GM12878 (cell line): Measurements from ENCODE around the gene HACD4. TPM values are rescaled to one million over a fixed set of nuclear protein-coding genes. Genes with fewer than 3 reads are reported as not detected.
"Not testable (repeated sequence)": the region's sequence is repeated elsewhere in the genome, so short reads cannot be mapped to it uniquely, and the experiment has no call there.

ENCODE experiments used
- ATAC-seq: fragments of 200-7000 bp; cut with Tn5 transposase; 3 replicates; pipeline ENCODE4 v1.9.1; 2020; ENCODE audit warnings: mild to moderate bottlenecking, moderate library complexity
- BruUV-seq: library from RNA; stranded (reverse); fragments of 400-500 nt; replicated peaks from 2 replicates; lab custom pipeline; 2021; lab: Mats Ljungman, UMichigan
- CTCF ChIA-PET: fragments of 300-600 bp; sonication (Branson Sonifier 250); formaldehyde crosslinking; extraction: SDS; loops from one replicate; lab custom pipeline; 2021; ENCODE audit warnings: inconsistent platforms; lab: Yijun Ruan, JAX
- POLR2A ChIA-PET: fragments of 350-600 bp; formaldehyde crosslinking; extraction: SDS; loops from one replicate; lab custom pipeline; 2021; ENCODE audit warnings: inconsistent platforms; lab: Charles Lee
- RAD21 ChIA-PET: fragments of 300-600 bp; sonication (Branson Sonifier 250); formaldehyde crosslinking; loops from one replicate; lab custom pipeline; 2023; ENCODE audit warnings: antibody characterized with exemption; ENCODE audit not compliant: unreplicated experiment; lab: Charles Lee
- SMC1A ChIA-PET: fragments of 300-600 bp; sonication (Branson Sonifier 250); formaldehyde crosslinking; loops from one replicate; lab custom pipeline; 2023; ENCODE audit not compliant: unreplicated experiment, uncharacterized antibody; lab: Charles Lee
- DNase-seq: peaks from one replicate; pipeline ENCODE4 v3.0.0-alpha.2; 2011; ENCODE audit warnings: low read depth, low spot score
- FAIRE-seq: peaks from 3 replicates; lab custom pipeline; 2011; peaks lifted over from hg19 to GRCh38; lab: Jason Lieb, UNC
- H2AFZ ChIP-seq: 2 replicates; pipeline ENCODE4 v1.6.0; 2011; ENCODE audit warnings: low read depth, low read length, control low read depth; ENCODE audit not compliant: control insufficient read depth
- H3K27ac ChIP-seq: 2 replicates; pipeline ENCODE4 v1.5.1; 2011; ENCODE audit warnings: control low read depth; ENCODE audit not compliant: control insufficient read depth, insufficient read depth
- H3K27me3 ChIP-seq, 2 experiments: replicated peaks in 1 of 2; 2 replicates each; pipeline versions ENCODE4 v1.6.0 to v1.6.1; 2011; ENCODE audit warnings: low read length in 1 of 2; ENCODE audit not compliant: control insufficient read depth in 2 of 2, insufficient read depth in 2 of 2
- H3K36me3 ChIP-seq, 2 experiments: 2 replicates each; pipeline ENCODE4 v1.5.1; 2011; ENCODE audit warnings: low read length in 1 of 2; ENCODE audit not compliant: control insufficient read depth in 2 of 2, insufficient read depth in 2 of 2
- H3K4me1 ChIP-seq: 2 replicates; pipeline ENCODE4 v1.6.1; 2011; ENCODE audit warnings: mild to moderate bottlenecking, low read length, moderate library complexity, mixed read lengths; ENCODE audit not compliant: control insufficient read depth, insufficient read depth
- H3K4me2 ChIP-seq: 2 replicates; pipeline ENCODE4 v1.6.0; 2011; ENCODE audit warnings: control low read depth; ENCODE audit not compliant: control insufficient read depth, insufficient read depth
- H3K4me3 ChIP-seq: fragments of 200-600 bp; sonication (generic); 2 replicates; pipeline ENCODE4 v1.5.1; 2016
- H3K79me2 ChIP-seq: 2 replicates; pipeline ENCODE4 v1.6.0; 2011; ENCODE audit warnings: low read length; ENCODE audit not compliant: control insufficient read depth, insufficient read depth
- H3K9ac ChIP-seq: 2 replicates; pipeline ENCODE4 v1.8.0; 2011; ENCODE audit warnings: low read length, control low read depth, mixed read lengths; ENCODE audit not compliant: control insufficient read depth, insufficient read depth
- H3K9me3 ChIP-seq: replicated peaks from 3 replicates; pipeline ENCODE4 v1.5.1; 2011; ENCODE audit warnings: mild to moderate bottlenecking, low read length; ENCODE audit not compliant: control insufficient read depth, insufficient read depth
- H4K20me1 ChIP-seq: 2 replicates; pipeline ENCODE4 v1.6.0; 2011; ENCODE audit not compliant: control insufficient read depth, insufficient read depth
- ETV6 ChIP-seq, 2 experiments: fragments of 450-650 bp in 1 of 2; IDR thresholded peaks in 1 of 2; conservative IDR thresholded peaks in 1 of 2; 2 replicates each; pipeline ENCODE4 v1.6.1; 2014; ENCODE audit warnings: antibody characterized with exemption in 1 of 2, borderline replicate concordance in 1 of 2, low read depth in 1 of 2, mild to moderate bottlenecking in 1 of 2, moderate library complexity in 1 of 2
- WGBS: methylation state at CpG from one replicate; pipeline ENCODE4 v1.1.6; 2016; ENCODE audit warnings: low lambda C conversion rate; ENCODE audit not compliant: insufficient replicate concordance, insufficient coverage; ENCODE audit errors: missing lambda C conversion rate; 5-methylcytosine and 5-hydroxymethylcytosine counted together
- in situ Hi-C: fragments of 300-500 bp; cut with MboI; formaldehyde crosslinking; loops from 9 replicates; pipeline ENCODE4 v1.14.3; 2018; ENCODE audit warnings: mixed read lengths
- intact Hi-C: fragments of 100-400 bp; cut with micrococcal nuclease; formaldehyde crosslinking; loops from one replicate; pipeline ENCODE4 v1.14.2; 2022; ENCODE audit not compliant: unreplicated experiment
- polyA plus RNA-seq, 11 experiments: library from polyadenylated mRNA; depleted of rRNA in 4 of 11; unstranded in 6 of 11; stranded (reverse) in 5 of 11; fragments of >200 nt; fragmentation: Nextera tagmentation in 4 of 11; fragmentation: Illumina TruSeq in 1 of 11; extraction: Ambion mirVana in 4 of 11; extraction: Trizol in 1 of 11; gene quantifications; 1 replicate in 1 of 11; 2 replicates in 10 of 11; pipeline versions ENCODE4 v1.2.1 to v1.2.3, GENCODE V29; 2011 to 2016; ENCODE audit warnings: inconsistent platforms in 2 of 11, missing spikeins in 2 of 11, low read depth in 1 of 11
- total RNA-seq, 4 experiments: library from RNA; depleted of rRNA in 3 of 4; stranded (reverse); fragments of >200 nt in 3 of 4; fragmentation: Illumina TruSeq in 1 of 4; extraction: Trizol in 1 of 4; gene quantifications; 2 replicates each; pipeline versions ENCODE4 v1.2.1 to v1.2.3, GENCODE V29; 2013 to 2021

Gene HACD4
- total and polyA plus RNA-seq, 10 of the 15 experiments (the other 5 are each of a cell fraction or from before 2014, with no cell fraction given), result 3.2 to 7.6 (median 5.7) TPM

- H3K36me3 ChIP-seq, intact Hi-C loops, H4K20me1 ChIP-seq, H3K4me2 ChIP-seq, H3K27ac ChIP-seq, FAIRE-seq, H3K27me3 ChIP-seq, POLR2A ChIA-PET, ATAC-seq, H3K9me3 ChIP-seq, RAD21 ChIA-PET, BruUV-seq, CTCF ChIA-PET, in situ Hi-C loops, DNase-seq, H3K9ac ChIP-seq, H3K4me1 ChIP-seq, H2AFZ ChIP-seq, H3K79me2 ChIP-seq, H3K4me3 ChIP-seq: not testable (repeated sequence)
- WGBS, result 46% methylated on average over 2 of the region's 2 CpGs
- TF ChIP-seq ETV6 (conservative IDR thresholded peaks at IDR 0.05 in 1 of 2, IDR thresholded peaks at IDR 0.05 in 1 of 2; ENCODE audit: borderline replicate concordance in 1 of 2, low read depth in 1 of 2), result peak in 1 of 2 experiments; percentile 26; a peak in 1 of 4 replicates
- SMC1A ChIA-PET, result interaction anchor here (0.7 kb wide), 1 partner anchor 27 kb away, joined by 3 read pairs; no protein-coding TSS in a partner anchor
Observed at GRCh38 chr9:20974191-20974938, 57.1 kb downstream of the HACD4 start.

GRCh38 chr9:20973246-20973947 is 58.0 kb downstream of the HACD4 start:
- POLR2A ChIA-PET, result not testable (repeated sequence)

More at GRCh38 chr9:20973246-20973947, 58.0 kb downstream of the HACD4 start:
- H4K20me1 ChIP-seq, H3K27ac ChIP-seq, in situ Hi-C loops, H3K9ac ChIP-seq, DNase-seq, BruUV-seq, H3K36me3 ChIP-seq, H3K4me1 ChIP-seq, ATAC-seq, H3K79me2 ChIP-seq, H3K27me3 ChIP-seq, intact Hi-C loops, H3K4me3 ChIP-seq, H3K4me2 ChIP-seq, H3K9me3 ChIP-seq, RAD21 ChIA-PET, H2AFZ ChIP-seq, FAIRE-seq: not testable (repeated sequence)
- 53% methylated on average over 2 of the region's 2 CpGs for WGBS
- SMC1A ChIA-PET, result interaction anchor here (0.7 to 1.4 kb wide), 2 partner anchors 21 to 26 kb away, joined by 3 to 6 read pairs; no protein-coding TSS in a partner anchor
- CTCF ChIA-PET, result interaction anchor here (0.6 to 0.7 kb wide), 3 partner anchors 20 to 226 kb away, joined by 3 read pairs; no protein-coding TSS in a partner anchor
